Renal cortex interstitium (tissue), 11 donors: ENCODE measurements around the gene ASF1A. TPM values are rescaled to one million over a fixed set of nuclear protein-coding genes. Genes with fewer than 3 reads are reported as not detected.

Experiments used
- DNase-seq, 11 donors: peaks; one replicate each; pipeline ENCODE4 v3.0.0-alpha.2; 2013; ENCODE audit warnings: low read depth in 9 of 11, low spot score in 4 of 11; ENCODE audit errors: extremely low read depth in 1 of 11
- polyA plus RNA-seq, 3 donors: library from polyadenylated mRNA; unstranded; fragments of 120-200 nt; gene quantifications; one replicate each; pipeline ENCODE4 v1.2.1, GENCODE V29; 2013; ENCODE audit not compliant: insufficient read length in 3 of 3

ASF1A gene
- polyA plus RNA-seq, 3 donors = 32.5 to 43.2 (median 34.9) TPM

DNA sequence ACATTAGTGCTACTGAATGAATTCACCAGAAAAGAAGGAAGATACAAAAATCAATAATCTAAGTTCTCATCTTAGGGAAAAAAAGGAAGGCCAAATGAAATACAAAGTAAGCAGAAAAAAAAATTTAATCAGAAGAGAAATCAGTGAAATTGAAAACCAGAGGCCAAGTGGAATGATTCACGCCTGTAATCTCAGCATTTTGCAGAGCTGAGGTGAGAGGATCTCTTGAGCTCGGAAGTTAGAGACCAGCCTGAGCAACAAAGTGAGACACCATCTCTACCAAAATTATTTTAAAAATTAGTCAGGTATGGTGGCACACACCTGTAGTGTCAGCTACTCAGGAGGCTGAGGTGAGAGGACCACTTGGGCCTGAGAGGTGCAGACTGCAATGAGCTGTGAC, 21.2 kb upstream of the ASF1A start:
- no peak for DNase-seq

- no peak for DNase-seq
Observed at GRCh38 chr6:118873239-118873638, 20.7 kb upstream of the ASF1A start.

DNA sequence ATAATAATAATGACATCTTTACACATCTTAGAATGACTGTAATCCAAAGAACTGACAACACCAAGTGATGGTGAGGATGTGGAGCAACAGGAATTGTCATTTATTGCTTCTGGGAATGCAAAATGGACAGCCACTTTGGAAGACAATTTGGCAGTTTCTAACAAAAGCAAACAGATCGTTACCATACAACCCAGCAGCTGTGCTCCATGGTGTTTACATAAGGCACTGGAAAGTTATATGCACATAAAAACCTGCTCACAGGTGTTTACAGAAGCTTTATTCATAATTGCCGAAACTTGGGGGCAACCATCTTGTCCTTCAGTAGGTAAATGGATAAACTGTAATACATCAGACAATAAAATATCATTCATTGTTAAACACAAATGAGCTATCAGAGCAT, 18.3 kb upstream of the ASF1A start:
- no peak for DNase-seq

DNA sequence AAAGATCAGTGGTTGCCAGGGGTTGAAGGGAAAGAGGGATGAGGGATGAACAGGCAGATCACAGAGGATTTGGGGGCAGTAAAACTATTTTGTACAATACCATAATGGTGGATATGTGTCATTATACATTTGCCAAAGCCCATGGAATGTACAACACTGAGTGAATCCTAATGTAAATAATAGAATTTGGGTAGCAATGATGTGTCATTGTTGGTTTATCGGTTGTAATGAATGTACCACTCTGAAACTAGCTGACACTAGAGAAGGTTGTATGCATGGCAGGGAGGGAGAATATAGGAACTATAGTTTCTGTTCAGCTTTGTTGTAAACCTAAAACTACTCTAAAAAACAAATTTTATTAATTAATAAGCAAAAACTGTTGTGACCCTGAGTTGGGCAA, 17.8 kb upstream of the ASF1A start:
- no peak for DNase-seq

- DNase-seq = no peak
Observed at GRCh38 chr6:118876814-118877213, 17.1 kb upstream of the ASF1A start.

GRCh38 chr6:118877806-118878205, 16.1 kb upstream of the ASF1A start:
- DNase-seq = no peak

DNA sequence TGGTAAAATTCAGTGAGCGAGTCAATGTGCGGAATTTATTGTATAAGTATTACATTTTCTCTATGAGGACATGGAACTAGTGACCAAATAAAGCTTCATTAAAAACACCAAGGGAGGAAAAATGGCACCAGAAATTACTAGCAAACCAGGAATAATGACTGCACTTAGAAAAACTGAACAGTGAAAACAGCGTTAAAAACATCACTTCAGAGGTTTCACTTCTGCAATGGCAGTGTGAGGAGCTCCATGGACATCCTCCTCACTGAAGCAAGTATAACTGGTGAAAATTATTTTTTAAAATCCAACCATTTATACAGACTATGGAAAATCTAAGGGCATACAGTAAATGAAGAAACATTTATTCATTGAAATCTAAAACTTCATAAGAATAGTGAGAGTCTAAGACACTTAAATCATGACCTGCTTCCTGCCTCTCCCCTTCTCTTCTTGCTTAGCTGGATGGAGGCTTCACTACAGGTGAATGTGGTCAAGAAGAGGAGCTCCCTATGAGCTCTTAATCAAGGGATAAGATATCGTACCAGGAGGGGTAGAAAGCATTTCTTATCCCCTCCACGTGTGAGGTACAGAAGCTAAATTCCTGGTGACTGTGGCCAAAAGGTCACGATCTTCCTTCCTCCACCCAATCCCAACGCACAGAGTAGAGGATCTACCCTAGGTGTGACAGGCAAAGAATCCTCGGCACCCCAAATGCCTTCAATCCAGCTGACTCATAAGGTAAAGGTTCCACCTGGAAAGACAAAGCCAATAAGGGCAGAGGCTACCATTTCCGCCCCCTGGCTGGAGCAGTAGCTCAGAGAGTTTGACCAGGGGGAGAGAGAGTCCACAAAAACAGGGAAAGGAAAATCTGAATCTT, 12.3 kb upstream of the ASF1A start:
- DNase-seq = no peak

GRCh38 chr6:118882314-118882905, 11.5 kb upstream of the ASF1A start:
- DNase-seq = no peak

- DNase-seq = no peak
Observed at GRCh38 chr6:118886641-118887040, 7.3 kb upstream of the ASF1A start.

GRCh38 chr6:118889163-118889562, 4.8 kb upstream of the ASF1A start:
- no peak for DNase-seq

GRCh38 chr6:118890997-118891790, 2.8 kb upstream of the ASF1A start:
- no peak for DNase-seq

GRCh38 chr6:118892355-118892991, 1.5 kb upstream of the ASF1A start:
- peak in 2 of 11 donors; percentile 7 to 19 for DNase-seq

DNA sequence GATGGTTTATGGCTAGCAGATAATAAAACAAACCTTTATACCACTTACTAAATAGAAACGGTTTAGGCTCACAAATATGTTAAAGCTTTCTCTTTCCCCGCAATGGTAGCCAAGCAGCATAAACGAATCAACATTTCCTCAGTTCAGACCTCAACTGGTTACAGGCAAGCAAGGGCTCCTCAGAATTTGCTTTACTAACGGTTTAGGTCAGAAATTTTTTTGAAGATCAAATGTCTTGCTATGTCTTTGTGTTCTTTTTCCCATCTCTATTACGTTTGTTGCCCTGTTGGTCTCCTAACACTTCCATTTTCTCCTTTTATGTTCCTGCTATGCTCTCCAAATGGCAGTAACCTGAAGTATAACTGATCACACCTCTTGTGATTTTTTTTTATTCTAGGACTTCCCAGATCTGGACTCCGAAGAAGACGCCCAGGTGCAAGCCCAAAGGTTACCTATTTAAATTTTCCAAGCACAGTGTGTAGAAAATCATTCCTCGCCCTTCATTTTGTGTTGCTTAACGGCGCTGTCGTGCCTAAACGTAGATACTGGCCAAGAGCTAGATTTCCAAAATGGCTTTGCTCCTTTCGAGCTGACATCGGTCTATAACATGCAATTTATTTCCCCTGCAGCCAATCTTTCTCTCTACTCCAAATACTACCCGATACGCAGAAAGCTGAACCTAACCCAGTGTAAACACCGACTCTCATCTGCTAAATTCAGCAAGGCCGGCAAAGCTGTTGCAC, 717 bp upstream of the ASF1A start:
- DNase-seq = peak in 10 of 11 donors; percentile 59 to 87 (median 76)

DNA sequence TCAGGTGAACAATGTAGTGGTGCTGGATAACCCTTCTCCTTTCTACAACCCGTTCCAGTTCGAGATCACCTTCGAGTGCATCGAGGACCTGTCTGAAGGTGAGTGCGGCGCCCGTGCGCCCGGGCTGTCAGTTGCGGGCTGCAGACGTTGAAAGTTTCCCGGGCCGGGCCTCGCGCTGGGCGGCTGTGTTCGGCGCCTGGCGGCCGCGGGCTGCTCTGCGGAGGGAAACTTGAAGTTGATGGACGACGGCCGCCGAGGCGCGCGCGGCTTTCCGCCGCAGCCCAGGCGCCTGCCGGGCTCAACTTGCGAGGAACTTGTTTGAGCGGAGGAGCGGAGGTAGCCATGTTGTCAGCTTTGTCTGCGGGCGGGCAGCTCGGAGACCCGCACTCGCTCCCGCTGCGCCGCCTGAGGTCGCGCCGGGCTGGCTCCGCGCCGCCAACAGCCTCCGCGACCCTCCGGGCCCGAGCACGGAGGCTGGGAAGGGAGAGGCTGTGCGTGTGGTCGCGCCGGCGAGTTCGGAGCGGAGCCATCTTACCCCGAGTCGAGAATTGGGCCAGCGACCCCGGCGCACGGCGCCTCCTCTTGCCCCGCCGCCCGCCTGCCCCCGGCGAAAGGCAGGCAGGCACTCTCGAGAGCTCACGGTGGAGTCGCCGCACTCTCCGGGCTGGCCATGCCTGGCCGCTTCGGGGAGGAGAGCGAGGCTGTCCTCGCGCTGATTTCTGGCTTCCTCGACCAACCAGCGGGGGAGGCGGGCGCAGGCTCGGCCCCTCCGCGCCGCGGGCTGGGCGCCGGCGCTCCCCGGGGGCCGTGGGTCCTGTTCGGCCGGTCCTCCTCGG, 691 bp downstream of the ASF1A start:
- peak; percentile 47 to 71 (median 65) for DNase-seq

- DNase-seq = no peak
Observed at GRCh38 chr6:118895261-118895560, 1.3 kb downstream of the ASF1A start.

DNA sequence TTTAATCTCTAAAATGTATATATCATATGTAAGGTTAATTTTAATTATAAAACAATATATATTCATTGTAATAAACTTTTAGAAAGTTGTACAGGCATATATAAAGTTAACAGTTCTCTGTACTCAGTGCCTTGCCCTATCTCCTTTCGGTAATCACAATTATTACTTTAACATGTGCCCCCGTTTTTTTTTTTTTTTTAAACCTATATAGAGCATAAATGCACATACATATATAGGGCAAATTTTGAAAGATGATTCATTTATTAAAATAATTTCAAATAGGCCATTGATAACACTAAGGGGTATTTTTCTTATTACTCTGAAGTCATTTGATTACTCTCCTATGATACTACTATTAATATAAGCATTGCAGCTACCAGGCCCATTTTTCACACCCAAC, 1.9 kb downstream of the ASF1A start:
- no peak for DNase-seq

DNA sequence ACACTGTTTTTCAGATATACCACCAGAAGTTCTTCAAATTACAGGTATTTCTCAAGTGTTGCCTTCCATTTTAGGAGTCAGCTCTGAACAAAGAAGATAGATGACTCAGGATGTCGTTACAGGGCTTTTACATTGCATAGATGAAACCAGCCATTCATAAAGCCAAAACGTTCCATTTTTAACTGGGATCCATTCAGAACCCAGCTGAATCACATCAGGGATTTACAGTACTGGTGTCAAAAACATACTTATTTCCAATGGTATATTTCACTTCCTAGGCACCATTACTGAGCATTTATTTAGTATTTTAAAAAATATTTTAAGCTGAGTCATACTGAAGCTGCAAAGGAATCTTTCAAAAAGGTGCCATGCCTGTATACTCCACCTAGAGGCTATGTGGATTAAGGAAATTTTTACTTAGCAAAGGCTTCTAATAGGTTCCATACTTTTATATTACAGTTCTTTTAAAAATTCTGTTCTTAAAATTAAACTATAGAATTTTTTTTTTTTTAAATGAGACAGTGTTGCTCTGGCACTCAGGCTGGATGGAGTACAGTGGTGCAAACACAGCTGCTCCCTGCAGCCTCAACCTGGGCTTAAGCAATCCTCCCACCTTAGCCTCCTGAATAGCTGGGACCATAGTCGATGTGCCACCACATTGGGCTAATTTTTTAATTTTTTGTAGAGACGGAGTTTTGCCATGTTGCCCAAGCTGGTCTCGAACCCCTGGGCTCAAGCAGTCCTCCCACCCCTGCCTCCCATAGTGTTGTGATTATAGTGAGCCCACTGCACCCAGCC, 2.6 kb downstream of the ASF1A start:
- DNase-seq = no peak
